K562 (cell line): Measurements from ENCODE around the gene XPR1. TPM values are rescaled to one million over a fixed set of nuclear protein-coding genes. Genes with fewer than 3 reads are reported as not detected.

Experiments
- ETV1 ChIP-seq: fragments of 450-650 bp; conservative IDR thresholded peaks from 2 replicates; pipeline ENCODE4 v1.6.1; 2016; ENCODE audit warnings: missing genetic modification characterization, control low read depth, low read depth, missing compliant biosample characterization
- HCFC1 ChIP-seq: IDR thresholded peaks from 2 replicates; pipeline ENCODE4 v1.6.1; 2012; ENCODE audit warnings: low read depth, low read length, improper control_type of control experiment
- LEF1 ChIP-seq: fragments of 450-650 bp; IDR thresholded peaks from 2 replicates; pipeline ENCODE4 v1.6.1; 2016; ENCODE audit warnings: mild to moderate bottlenecking
- SMC3 ChIP-seq: conservative IDR thresholded peaks from 2 replicates; pipeline ENCODE4 v1.6.1; 2011; ENCODE audit warnings: low read depth, low read length, improper control_type of control experiment; ENCODE audit not compliant: insufficient read depth
- TAF7 ChIP-seq: fragments of 450-650 bp; IDR thresholded peaks from 2 replicates; pipeline ENCODE4 v1.6.1; 2016; ENCODE audit warnings: missing genetic modification characterization, missing compliant biosample characterization
- ZNF239 ChIP-seq: fragments of 250-450 bp; sonication (Bioruptor Pico); IDR thresholded peaks from 2 replicates; pipeline ENCODE4 v1.4.0; 2020; ENCODE audit warnings: mild to moderate bottlenecking
- ZNF354B ChIP-seq: fragments of 250-450 bp; sonication (Bioruptor Pico); IDR thresholded peaks from 2 replicates; pipeline ENCODE4 v1.4.0; 2020
- polyA plus RNA-seq, 8 experiments: library from polyadenylated mRNA; depleted of rRNA in 4 of 8; stranded (reverse) in 5 of 8; unstranded in 3 of 8; fragments of >200 nt; fragmentation: Nextera tagmentation in 2 of 8; fragmentation: Illumina TruSeq in 1 of 8; extraction: Ambion mirVana in 2 of 8; extraction: Trizol in 1 of 8; gene quantifications; 2 replicates each; pipeline versions ENCODE4 v1.2.1 to v1.2.3, GENCODE V29; 2011 to 2014; ENCODE audit warnings: inconsistent platforms in 1 of 8, missing spikeins in 1 of 8
- total RNA-seq, 7 experiments: library from RNA; depleted of rRNA in 6 of 7; stranded (reverse); fragments of >200 nt in 6 of 7; fragmentation: Illumina TruSeq in 2 of 7; extraction: Trizol in 2 of 7; gene quantifications; 2 replicates each; pipeline versions ENCODE4 v1.2.1 to v1.2.3, GENCODE V29; 2011 to 2021; ENCODE audit warnings: low replicate concordance in 1 of 7
- TF ChIP-seq, protein P1 (sequence below): fragments of 450-650 bp; IDR thresholded peaks from 2 replicates; pipeline ENCODE4 v1.6.1; 2016; ENCODE audit warnings: mild to moderate bottlenecking, moderate library complexity
- TF ChIP-seq, protein P2 (sequence below): fragments of 450-650 bp; conservative IDR thresholded peaks from 2 replicates; pipeline ENCODE4 v1.6.1; 2016; ENCODE audit warnings: missing genetic modification characterization, low read depth, mild to moderate bottlenecking, missing compliant biosample characterization, moderate library complexity
- TF ChIP-seq, protein P3 (sequence below): IDR thresholded peaks from 3 replicates; pipeline ENCODE4 v1.6.1; 2011; ENCODE audit warnings: borderline replicate concordance, mild to moderate bottlenecking; ENCODE audit not compliant: insufficient read length, insufficient read depth
- TF ChIP-seq, protein P4 (sequence below): sonication (generic); formaldehyde crosslinking; IDR thresholded peaks from 2 replicates; pipeline ENCODE4 v1.8.1; 2023; ENCODE audit warnings: mild to moderate bottlenecking, missing genetic modification reagents

Gene XPR1
- total and polyA plus RNA-seq, 9 of the 15 experiments (the other 6 are each of a cell fraction or from before 2014, with no cell fraction given): 3.0 to 66.2 (median 38.6) TPM

DNA sequence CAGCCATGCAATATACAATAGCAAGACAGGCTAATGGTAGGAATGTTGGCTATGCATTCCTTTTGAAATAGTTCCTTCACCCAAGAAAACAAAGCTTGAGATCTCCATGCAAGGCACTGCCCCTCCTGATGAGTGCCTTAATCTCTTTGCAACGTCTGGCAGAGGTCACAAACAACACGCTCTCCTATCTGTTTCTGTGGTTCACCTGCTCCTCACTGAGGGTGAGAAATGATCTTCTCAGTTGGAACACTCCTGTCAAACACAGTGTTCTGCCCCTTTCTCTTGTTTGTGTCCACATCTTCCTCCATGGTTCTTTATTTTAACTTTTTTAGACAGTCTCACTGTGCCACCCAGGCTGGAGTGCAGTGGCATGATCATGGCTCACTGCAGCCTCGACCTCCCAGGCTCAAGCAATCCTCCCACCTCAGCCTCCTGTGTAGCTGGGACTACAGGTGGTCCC lies 21.2 kb upstream of the XPR1 start (continued):
- TF ChIP-seq, protein P1, sequence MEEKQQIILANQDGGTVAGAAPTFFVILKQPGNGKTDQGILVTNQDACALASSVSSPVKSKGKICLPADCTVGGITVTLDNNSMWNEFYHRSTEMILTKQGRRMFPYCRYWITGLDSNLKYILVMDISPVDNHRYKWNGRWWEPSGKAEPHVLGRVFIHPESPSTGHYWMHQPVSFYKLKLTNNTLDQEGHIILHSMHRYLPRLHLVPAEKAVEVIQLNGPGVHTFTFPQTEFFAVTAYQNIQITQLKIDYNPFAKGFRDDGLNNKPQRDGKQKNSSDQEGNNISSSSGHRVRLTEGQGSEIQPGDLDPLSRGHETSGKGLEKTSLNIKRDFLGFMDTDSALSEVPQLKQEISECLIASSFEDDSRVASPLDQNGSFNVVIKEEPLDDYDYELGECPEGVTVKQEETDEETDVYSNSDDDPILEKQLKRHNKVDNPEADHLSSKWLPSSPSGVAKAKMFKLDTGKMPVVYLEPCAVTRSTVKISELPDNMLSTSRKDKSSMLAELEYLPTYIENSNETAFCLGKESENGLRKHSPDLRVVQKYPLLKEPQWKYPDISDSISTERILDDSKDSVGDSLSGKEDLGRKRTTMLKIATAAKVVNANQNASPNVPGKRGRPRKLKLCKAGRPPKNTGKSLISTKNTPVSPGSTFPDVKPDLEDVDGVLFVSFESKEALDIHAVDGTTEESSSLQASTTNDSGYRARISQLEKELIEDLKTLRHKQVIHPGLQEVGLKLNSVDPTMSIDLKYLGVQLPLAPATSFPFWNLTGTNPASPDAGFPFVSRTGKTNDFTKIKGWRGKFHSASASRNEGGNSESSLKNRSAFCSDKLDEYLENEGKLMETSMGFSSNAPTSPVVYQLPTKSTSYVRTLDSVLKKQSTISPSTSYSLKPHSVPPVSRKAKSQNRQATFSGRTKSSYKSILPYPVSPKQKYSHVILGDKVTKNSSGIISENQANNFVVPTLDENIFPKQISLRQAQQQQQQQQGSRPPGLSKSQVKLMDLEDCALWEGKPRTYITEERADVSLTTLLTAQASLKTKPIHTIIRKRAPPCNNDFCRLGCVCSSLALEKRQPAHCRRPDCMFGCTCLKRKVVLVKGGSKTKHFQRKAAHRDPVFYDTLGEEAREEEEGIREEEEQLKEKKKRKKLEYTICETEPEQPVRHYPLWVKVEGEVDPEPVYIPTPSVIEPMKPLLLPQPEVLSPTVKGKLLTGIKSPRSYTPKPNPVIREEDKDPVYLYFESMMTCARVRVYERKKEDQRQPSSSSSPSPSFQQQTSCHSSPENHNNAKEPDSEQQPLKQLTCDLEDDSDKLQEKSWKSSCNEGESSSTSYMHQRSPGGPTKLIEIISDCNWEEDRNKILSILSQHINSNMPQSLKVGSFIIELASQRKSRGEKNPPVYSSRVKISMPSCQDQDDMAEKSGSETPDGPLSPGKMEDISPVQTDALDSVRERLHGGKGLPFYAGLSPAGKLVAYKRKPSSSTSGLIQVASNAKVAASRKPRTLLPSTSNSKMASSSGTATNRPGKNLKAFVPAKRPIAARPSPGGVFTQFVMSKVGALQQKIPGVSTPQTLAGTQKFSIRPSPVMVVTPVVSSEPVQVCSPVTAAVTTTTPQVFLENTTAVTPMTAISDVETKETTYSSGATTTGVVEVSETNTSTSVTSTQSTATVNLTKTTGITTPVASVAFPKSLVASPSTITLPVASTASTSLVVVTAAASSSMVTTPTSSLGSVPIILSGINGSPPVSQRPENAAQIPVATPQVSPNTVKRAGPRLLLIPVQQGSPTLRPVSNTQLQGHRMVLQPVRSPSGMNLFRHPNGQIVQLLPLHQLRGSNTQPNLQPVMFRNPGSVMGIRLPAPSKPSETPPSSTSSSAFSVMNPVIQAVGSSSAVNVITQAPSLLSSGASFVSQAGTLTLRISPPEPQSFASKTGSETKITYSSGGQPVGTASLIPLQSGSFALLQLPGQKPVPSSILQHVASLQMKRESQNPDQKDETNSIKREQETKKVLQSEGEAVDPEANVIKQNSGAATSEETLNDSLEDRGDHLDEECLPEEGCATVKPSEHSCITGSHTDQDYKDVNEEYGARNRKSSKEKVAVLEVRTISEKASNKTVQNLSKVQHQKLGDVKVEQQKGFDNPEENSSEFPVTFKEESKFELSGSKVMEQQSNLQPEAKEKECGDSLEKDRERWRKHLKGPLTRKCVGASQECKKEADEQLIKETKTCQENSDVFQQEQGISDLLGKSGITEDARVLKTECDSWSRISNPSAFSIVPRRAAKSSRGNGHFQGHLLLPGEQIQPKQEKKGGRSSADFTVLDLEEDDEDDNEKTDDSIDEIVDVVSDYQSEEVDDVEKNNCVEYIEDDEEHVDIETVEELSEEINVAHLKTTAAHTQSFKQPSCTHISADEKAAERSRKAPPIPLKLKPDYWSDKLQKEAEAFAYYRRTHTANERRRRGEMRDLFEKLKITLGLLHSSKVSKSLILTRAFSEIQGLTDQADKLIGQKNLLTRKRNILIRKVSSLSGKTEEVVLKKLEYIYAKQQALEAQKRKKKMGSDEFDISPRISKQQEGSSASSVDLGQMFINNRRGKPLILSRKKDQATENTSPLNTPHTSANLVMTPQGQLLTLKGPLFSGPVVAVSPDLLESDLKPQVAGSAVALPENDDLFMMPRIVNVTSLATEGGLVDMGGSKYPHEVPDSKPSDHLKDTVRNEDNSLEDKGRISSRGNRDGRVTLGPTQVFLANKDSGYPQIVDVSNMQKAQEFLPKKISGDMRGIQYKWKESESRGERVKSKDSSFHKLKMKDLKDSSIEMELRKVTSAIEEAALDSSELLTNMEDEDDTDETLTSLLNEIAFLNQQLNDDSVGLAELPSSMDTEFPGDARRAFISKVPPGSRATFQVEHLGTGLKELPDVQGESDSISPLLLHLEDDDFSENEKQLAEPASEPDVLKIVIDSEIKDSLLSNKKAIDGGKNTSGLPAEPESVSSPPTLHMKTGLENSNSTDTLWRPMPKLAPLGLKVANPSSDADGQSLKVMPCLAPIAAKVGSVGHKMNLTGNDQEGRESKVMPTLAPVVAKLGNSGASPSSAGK: no peak
- no peak for TF ChIP-seq SMC3
- TF ChIP-seq, protein P2, sequence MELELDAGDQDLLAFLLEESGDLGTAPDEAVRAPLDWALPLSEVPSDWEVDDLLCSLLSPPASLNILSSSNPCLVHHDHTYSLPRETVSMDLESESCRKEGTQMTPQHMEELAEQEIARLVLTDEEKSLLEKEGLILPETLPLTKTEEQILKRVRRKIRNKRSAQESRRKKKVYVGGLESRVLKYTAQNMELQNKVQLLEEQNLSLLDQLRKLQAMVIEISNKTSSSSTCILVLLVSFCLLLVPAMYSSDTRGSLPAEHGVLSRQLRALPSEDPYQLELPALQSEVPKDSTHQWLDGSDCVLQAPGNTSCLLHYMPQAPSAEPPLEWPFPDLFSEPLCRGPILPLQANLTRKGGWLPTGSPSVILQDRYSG (tag): no peak
- peak; percentile 83 for TF ChIP-seq LEF1
- no peak for TF ChIP-seq ZNF239 (CRISPR knock-in tag)
- TF ChIP-seq, protein P3, sequence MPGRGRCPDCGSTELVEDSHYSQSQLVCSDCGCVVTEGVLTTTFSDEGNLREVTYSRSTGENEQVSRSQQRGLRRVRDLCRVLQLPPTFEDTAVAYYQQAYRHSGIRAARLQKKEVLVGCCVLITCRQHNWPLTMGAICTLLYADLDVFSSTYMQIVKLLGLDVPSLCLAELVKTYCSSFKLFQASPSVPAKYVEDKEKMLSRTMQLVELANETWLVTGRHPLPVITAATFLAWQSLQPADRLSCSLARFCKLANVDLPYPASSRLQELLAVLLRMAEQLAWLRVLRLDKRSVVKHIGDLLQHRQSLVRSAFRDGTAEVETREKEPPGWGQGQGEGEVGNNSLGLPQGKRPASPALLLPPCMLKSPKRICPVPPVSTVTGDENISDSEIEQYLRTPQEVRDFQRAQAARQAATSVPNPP: no peak
- TF ChIP-seq TAF7 (tag): no peak
- TF ChIP-seq, protein P4, sequence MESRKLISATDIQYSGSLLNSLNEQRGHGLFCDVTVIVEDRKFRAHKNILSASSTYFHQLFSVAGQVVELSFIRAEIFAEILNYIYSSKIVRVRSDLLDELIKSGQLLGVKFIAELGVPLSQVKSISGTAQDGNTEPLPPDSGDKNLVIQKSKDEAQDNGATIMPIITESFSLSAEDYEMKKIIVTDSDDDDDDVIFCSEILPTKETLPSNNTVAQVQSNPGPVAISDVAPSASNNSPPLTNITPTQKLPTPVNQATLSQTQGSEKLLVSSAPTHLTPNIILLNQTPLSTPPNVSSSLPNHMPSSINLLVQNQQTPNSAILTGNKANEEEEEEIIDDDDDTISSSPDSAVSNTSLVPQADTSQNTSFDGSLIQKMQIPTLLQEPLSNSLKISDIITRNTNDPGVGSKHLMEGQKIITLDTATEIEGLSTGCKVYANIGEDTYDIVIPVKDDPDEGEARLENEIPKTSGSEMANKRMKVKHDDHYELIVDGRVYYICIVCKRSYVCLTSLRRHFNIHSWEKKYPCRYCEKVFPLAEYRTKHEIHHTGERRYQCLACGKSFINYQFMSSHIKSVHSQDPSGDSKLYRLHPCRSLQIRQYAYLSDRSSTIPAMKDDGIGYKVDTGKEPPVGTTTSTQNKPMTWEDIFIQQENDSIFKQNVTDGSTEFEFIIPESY (CRISPR knock-in tag): no peak
- TF ChIP-seq ZNF354B (CRISPR knock-in tag): no peak
- no peak for TF ChIP-seq ETV1
- no peak for TF ChIP-seq HCFC1
